MM.1S (cell line): ENCODE data around the gene THUMPD1.

ENCODE experiments used
- CTCF ChIP-seq: fragments of 300-600 bp; sonication (generic); IDR thresholded peaks from 2 replicates; pipeline ENCODE4 v1.5.1; 2016; ENCODE audit warnings: antibody characterized with exemption, low read length, mixed read lengths
- EZH2 ChIP-seq: fragments of 300-600 bp; sonication (generic); optimal IDR thresholded peaks from 2 replicates; pipeline ENCODE3; 2017; ENCODE audit warnings: low read depth, mild to moderate bottlenecking, antibody characterized with exemption, low read length, mixed read lengths

- no peak for TF ChIP-seq CTCF
- TF ChIP-seq EZH2: no peak
These were observed 30.2 kb downstream of the THUMPD1 start for GRCh38 chr16:20711277-20711911.
